Measurements from ENCODE around the gene B4GALNT2. TPM values are rescaled to one million over a fixed set of nuclear protein-coding genes. Genes with fewer than 3 reads are reported as not detected.
"Not testable (repeated sequence)": the region's sequence is repeated elsewhere in the genome, so short reads cannot be mapped to it uniquely, and the experiment has no call there.

The B4GALNT2 gene, protein sequence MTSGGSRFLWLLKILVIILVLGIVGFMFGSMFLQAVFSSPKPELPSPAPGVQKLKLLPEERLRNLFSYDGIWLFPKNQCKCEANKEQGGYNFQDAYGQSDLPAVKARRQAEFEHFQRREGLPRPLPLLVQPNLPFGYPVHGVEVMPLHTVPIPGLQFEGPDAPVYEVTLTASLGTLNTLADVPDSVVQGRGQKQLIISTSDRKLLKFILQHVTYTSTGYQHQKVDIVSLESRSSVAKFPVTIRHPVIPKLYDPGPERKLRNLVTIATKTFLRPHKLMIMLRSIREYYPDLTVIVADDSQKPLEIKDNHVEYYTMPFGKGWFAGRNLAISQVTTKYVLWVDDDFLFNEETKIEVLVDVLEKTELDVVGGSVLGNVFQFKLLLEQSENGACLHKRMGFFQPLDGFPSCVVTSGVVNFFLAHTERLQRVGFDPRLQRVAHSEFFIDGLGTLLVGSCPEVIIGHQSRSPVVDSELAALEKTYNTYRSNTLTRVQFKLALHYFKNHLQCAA
- not detected for total RNA-seq

DNA sequence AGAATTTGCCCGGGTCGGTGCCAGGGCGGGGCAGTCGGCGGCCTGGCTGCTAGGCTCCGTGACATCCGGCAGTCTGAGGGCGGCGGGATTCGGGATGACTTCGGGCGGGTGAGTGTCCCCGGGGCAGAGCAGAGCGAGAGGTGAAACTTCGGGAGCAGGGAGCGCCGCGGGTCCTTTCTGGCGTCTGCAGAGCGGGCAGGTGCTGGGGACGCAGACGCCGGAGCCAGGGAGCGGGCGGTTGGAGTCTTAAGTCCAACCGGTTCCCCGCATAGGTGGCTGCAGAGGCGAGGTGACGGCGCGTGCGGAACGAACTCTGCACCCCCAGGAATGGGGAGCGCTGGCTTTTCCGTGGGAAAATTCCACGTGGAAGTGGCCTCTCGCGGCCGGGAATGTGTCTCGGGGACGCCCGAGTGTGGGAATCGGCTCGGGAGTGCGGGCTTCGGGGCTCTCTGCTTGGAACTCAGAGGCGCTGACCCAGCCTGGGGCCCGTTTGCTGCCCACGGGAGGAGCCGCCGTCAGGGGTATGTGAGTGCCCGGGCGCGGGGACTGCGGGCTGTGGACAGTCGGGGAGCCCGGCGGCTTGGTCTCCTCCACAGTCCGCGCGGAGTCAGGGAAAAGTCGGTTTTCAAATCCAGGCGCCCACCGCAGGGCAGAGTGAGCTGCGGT lies at the start of gene B4GALNT2:
Gene B4GALNT2 (plus strand): TSS at position 71 of the 666 bp plus-strand sequence. CDS start 24 bp downstream, at position 95.
- no peak for DNase-seq

DNA sequence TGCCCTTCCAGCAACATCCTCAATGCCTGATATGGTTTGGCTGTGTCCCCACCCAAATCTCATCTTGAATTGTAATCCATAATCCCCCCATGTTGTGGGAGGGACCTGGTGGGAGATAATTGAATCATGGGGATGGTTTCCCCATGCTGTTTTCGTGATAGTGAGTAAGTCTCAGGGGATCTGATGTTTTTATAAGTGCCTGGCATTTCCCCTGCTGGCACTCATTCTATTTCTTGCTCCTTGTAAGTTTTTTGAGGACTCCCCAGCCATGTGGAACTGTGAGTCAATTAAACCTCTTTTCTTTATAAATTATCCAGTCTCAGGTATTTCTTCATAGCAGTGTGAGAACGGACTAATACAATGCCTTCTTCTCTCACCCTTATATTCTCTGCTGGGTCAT lies 47.5 kb upstream of the B4GALNT2 start:
- not testable (repeated sequence) for DNase-seq

DNA sequence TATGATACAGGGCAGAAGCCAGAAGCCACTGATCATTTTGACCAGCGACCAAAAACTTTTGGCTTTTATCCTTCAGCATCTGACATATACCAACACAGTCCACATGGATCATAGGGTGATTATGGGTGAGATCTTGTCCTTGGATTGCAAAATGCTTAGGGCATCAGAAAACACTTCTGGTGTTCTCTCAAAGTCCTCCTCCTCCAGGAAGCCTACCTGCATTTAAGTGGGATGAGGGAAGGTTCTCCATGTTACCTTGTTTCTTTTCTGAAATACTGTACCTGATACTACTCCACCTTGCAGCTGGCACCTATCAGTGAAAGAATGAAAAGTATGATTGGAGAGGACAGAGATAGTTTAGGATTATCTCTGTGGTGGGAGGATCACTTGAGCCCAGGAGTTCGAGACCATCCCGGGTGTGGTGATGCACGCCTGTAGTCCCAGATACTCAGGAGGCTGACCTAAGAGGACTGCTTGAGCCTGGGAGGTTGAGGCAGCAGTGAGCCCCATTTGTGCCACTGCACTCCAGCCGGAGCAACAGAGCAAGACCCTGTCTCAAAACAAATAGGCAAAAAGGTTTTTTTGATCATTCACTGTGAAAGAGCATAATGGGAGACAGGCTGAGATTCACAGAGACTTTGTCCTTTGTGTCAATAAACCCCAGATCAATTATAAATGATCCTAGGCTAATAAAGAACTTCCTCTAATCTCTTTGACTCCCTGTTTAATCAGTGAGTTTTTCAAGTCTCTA lies 46.8 kb upstream of the B4GALNT2 start:
- no peak for DNase-seq

DNA sequence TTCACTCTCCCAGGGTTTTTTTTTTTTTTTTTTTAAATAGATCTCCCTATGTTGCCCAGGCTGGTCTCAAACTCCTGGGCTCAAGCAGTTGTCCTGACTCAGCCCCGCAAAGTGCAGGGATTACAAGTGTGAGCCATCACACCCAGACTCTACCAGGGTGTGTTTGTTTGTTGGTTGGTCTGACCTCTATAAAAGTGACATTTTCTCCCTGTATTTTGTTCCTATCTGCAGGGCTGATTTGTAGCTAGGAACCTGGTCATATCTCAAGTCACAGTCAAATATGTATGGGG lies 46.3 kb upstream of the B4GALNT2 start:
- DNase-seq, result no peak

- no peak for DNase-seq
Observed at GRCh38 chr17:49086649-49087048, 45.9 kb upstream of the B4GALNT2 start.

DNA sequence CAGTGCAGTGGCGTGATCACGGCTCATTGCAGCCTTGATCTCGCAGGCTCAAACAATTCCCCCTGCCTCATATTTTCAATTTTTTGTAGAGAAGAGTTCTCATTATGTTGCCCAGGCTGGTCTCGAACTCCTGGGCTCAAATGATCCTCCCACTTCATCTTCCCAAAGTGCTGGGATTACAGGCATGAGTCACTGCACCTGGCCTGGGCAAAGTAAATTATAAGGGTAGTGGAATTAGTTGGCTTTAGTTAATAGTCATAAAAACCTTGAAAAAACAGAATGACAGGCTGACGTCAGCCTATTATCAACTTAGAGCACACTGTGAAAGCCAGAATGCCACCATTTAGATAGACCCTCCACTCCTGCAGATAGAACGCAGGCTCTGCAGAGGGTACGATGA lies 43.5 kb upstream of the B4GALNT2 start:
- DNase-seq, result no peak

DNA sequence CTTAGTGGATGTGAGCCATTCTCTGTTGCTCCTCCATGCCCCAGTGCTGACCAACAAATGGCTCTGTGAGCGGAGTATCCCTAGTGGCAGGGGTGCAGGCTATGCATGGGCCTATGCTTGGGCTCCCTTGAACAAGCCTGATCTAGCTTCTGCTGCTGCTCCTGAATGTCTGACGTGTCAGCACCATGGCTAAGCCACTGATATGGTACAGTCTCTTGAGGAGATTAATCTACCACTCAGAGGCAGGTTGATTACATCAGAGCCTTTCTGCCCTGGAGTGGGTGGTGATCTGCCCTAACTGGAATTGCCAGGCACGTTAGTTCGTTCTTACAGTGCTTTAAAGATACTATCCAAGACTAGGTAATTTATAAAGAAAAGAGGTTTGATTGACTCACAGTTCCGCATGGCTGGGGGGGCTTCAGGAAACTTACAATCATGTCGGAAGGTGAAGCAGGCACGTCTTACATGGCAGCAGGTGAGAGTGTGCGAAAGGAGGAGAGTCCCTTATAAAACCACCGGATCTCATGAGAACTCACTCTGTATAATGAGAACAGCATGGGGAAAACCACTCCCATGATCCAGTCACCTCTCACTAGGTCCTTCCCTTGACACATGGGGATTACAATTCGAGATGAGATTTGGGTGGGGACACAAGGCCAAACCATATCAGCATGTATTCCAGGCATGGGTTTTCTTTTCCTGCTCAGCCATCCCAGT lies 41.5 kb upstream of the B4GALNT2 start:
- DNase-seq, result no peak

GRCh38 chr17:49093131-49093530 lies 39.4 kb upstream of the B4GALNT2 start:
- DNase-seq, result no peak

- no peak for DNase-seq
Observed at GRCh38 chr17:49100601-49101000, 32.0 kb upstream of the B4GALNT2 start.

GRCh38 chr17:49101054-49101534 lies 31.5 kb upstream of the B4GALNT2 start:
- DNase-seq, result no peak

DNA sequence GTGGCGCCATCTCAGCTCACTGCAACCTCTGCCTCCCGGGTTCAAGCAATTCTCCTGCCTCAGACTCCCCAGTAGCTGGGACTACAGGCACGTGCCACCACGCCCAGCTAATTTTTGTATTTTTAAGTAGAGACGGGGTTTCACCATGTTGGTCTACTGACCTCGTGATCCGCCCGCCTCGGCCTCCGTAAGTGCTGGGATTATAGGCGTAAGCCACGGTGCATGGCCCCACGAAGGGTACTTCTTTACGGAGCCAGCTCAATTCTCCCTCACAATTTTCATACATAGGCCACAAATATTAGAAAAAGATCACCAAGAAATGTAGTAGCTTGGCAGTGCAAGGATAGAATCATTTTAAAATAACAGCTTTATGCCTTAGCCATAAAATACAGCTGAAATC lies 29.2 kb upstream of the B4GALNT2 start:
- DNase-seq, result not testable (repeated sequence)

GRCh38 chr17:49104511-49105074 lies 28.0 kb upstream of the B4GALNT2 start:
- DNase-seq, result no peak

- no peak for DNase-seq
Observed at GRCh38 chr17:49106321-49107210, 26.0 kb upstream of the B4GALNT2 start.

GRCh38 chr17:49107211-49107557 lies 25.4 kb upstream of the B4GALNT2 start:
- DNase-seq, result no peak

DNA sequence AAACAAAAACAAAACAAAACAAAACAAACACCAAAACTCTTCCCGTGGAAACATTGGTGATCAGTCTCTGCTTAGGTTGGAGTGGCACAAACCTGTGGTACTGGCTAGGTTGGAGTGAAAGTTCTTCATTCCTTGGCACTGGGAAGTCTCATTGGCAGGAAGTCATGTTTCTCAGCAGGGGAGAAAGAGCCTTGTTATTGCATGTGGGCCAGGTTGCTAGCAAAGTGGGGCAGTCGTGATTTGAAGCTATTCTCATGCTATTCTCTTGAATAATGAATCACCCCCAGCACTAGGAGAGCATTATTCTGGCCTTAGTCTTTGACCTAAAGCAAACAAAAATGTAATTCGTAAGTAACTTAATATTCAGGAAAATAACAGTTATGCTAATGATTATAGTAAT lies 24.3 kb upstream of the B4GALNT2 start:
- no peak for DNase-seq

GRCh38 chr17:49110509-49110908 lies 22.1 kb upstream of the B4GALNT2 start:
- DNase-seq, result no peak

GRCh38 chr17:49111934-49112333 lies 20.6 kb upstream of the B4GALNT2 start:
- DNase-seq, result no peak

DNA sequence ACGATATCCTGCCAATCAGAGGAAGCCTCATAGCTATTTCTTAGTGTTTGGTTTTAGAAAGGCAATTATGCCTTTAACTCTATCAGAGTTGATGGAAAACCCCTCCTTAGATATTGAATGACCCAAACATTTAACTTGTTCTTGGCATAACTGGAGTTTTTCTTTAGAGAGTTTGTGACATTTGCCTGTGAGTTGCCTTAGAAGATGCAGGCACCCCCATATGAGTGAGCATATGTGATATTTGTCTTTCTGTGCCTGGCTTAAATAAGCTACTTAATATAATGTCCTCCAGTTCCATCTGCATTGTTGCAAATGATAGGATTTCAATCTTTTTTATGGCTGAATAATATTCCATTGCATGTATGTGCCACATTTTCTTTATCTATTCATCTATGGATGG lies 19.6 kb upstream of the B4GALNT2 start:
- DNase-seq, result no peak

DNA sequence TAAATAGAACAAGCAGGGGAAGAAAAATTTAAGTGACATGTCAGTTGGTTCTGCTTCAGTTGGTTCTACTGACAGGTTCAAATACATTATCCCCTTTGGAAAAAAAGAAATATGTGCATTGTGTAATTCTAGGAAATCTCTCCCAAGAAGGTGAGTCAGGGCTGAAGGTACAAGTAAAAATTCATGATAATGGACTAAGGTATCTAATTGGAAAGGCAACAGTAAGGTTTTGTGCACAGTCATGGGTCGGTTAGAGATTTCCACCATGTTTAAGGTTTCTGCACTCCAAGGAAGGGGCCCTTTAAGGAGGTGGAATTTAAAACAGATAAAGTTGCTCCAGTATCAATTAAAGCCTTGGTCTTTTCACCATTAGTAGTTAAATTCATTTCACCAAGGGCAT lies 17.9 kb upstream of the B4GALNT2 start:
- no peak for DNase-seq

DNA sequence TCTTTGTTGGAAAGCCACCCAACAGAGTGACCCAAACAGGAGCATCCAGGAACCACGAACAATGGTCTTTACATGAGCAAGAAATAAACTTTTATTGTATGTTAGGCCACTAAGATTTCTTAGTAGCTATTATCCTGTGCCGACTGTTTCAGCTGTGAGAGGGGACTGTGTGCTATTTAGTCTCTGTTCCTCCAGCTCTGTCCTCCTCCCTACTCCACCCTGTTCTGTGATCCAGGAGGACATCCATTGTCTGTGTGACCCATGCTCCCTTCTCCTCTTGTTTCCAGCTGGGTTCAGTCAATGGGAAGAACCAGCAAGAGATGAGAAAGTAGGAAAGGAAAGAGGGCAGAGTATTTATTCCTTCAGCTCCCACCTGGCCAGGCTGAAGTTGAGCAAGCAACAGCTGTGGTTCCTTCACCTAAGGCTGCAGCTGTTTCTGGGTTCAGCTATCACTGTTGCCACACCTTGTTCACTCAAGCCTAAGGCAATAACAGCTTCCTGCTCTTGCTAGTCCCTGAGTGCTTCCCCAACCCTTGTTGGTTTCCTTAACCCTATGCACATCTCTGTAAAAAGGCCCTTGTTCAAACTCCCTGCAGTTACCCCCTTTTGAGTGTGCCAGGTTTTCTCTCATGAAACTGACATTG lies 14.9 kb upstream of the B4GALNT2 start:
- DNase-seq, result no peak

GRCh38 chr17:49120166-49120565 lies 12.4 kb upstream of the B4GALNT2 start:
- no peak for DNase-seq
